22Rv1 (cell line): ENCODE measurements around the gene GARIN5B.

Experiments
- H3K27ac ChIP-seq: fragments of 450-650 bp; 2 replicates; pipeline ENCODE4 v1.5.1; 2017
- CTCF ChIP-seq: fragments of 450-650 bp; IDR thresholded peaks from 2 replicates; pipeline ENCODE4 v1.5.1; 2017; ENCODE audit warnings: mild to moderate bottlenecking
- ZFX ChIP-seq: fragments of 450-650 bp; IDR thresholded peaks from 2 replicates; pipeline ENCODE4 v1.6.1; 2017; ENCODE audit warnings: antibody characterized with exemption, borderline replicate concordance

Gene GARIN5B

GRCh38 chr19:55347442-55348009, 15.5 kb downstream of the GARIN5B start:
- no peak overlapping the region for H3K27ac ChIP-seq
- TF ChIP-seq CTCF (no peak), ZFX (no peak)

- TF ChIP-seq CTCF: no peak
- TF ChIP-seq ZFX: no peak
- H3K27ac ChIP-seq: no peak overlapping the region
These were observed 16.2 kb downstream of the GARIN5B start for GRCh38 chr19:55346725-55347441.

- H3K27ac ChIP-seq: peak overlapping the region; percentile 15; the same call in 1 of the 2 replicates
- no peak for TF ChIP-seq CTCF
- no peak for TF ChIP-seq ZFX
These were observed 17.0 kb downstream of the GARIN5B start for GRCh38 chr19:55345818-55346724.

- peak overlapping the region; percentile 15; the same call in 1 of the 2 replicates for H3K27ac ChIP-seq
- TF ChIP-seq ZFX (no peak), CTCF (no peak)
These were observed 17.8 kb downstream of the GARIN5B start for GRCh38 chr19:55345101-55345817.

GRCh38 chr19:55344444-55344843, 18.6 kb downstream of the GARIN5B start:
- TF ChIP-seq CTCF (no peak), ZFX (no peak)
- H3K27ac ChIP-seq: no peak overlapping the region

GRCh38 chr19:55341595-55342531, 21.2 kb downstream of the GARIN5B start:
- TF ChIP-seq CTCF (no peak), ZFX (no peak)
- peak overlapping the region; percentile 97 for H3K27ac ChIP-seq
